GM18511 (cell line): ENCODE measurements around the gene TXNRD2.
"Not testable (repeated sequence)": the region's sequence is repeated elsewhere in the genome, so short reads cannot be mapped to it uniquely, and the experiment has no call there.

Experiments
- ATAC-seq: cut with Tn5 transposase; IDR thresholded peaks from one replicate; pipeline ENCODE4 v1.9.1; 2021; ENCODE audit warnings: mild to moderate bottlenecking, moderate library complexity; ENCODE audit not compliant: unreplicated experiment

The TXNRD2 gene

GRCh38 chr22:19892257-19892879 lies 49.2 kb downstream of the TXNRD2 start:
- ATAC-seq = no peak

- ATAC-seq = peak; percentile 72
Measured at GRCh38 chr22:19891317-19892256, 50.0 kb downstream of the TXNRD2 start.

GRCh38 chr22:19890502-19891316 lies 50.9 kb downstream of the TXNRD2 start:
- ATAC-seq = no peak

GRCh38 chr22:19889951-19890350 lies 51.7 kb downstream of the TXNRD2 start:
- ATAC-seq = no peak

GRCh38 chr22:19888131-19888746 lies 53.4 kb downstream of the TXNRD2 start:
- ATAC-seq = no peak

GRCh38 chr22:19887256-19887985 lies 54.2 kb downstream of the TXNRD2 start:
- no peak for ATAC-seq

GRCh38 chr22:19886605-19887255 lies 54.9 kb downstream of the TXNRD2 start:
- ATAC-seq = no peak

- no peak for ATAC-seq
Measured at GRCh38 chr22:19885841-19886592, 55.6 kb downstream of the TXNRD2 start.

GRCh38 chr22:19884954-19885751 lies 56.5 kb downstream of the TXNRD2 start:
- no peak for ATAC-seq

- ATAC-seq = no peak
Measured at GRCh38 chr22:19884161-19884953, 57.3 kb downstream of the TXNRD2 start.

- ATAC-seq = not testable (repeated sequence)
Measured at GRCh38 chr22:19883446-19883845, 58.2 kb downstream of the TXNRD2 start.

- no peak for ATAC-seq
Measured at GRCh38 chr22:19882446-19883381, 58.9 kb downstream of the TXNRD2 start.

GRCh38 chr22:19880786-19881569 lies 60.6 kb downstream of the TXNRD2 start:
- no peak for ATAC-seq

- ATAC-seq = no peak
Measured at GRCh38 chr22:19879992-19880785, 61.4 kb downstream of the TXNRD2 start.

- no peak for ATAC-seq
Measured at GRCh38 chr22:19879643-19879991, 62.0 kb downstream of the TXNRD2 start.
